Renal pelvis (tissue), 4 donors: ENCODE measurements around the gene HSCB. TPM values are rescaled to one million over a fixed set of nuclear protein-coding genes. Genes with fewer than 3 reads are reported as not detected.
A peak's percentile ranks its signal among the peaks of the same experiment; 100 is the strongest.
"Not testable (repeated sequence)": the region's sequence is repeated elsewhere in the genome, so short reads cannot be mapped to it uniquely, and the experiment has no call there.

ENCODE experiments used
- DNase-seq: peaks from one replicate; pipeline ENCODE4 v3.0.0-alpha.2; 2013
- polyA plus RNA-seq, 3 donors: library from polyadenylated mRNA; unstranded; fragments of 120-200 nt; gene quantifications; one replicate each; pipeline ENCODE4 v1.2.1, GENCODE V29; 2013; ENCODE audit not compliant: insufficient read length in 3 of 3

The HSCB gene
- polyA plus RNA-seq, 3 donors = 18.0 to 22.5 (median 21.9) TPM

- DNase-seq = no peak
Observed at GRCh38 chr22:28734393-28734792, 7.4 kb upstream of the HSCB start.

GRCh38 chr22:28736301-28737155, 5.3 kb upstream of the HSCB start:
- DNase-seq = no peak

GRCh38 chr22:28737701-28738100, 4.1 kb upstream of the HSCB start:
- no peak for DNase-seq

GRCh38 chr22:28738876-28739275, 3.0 kb upstream of the HSCB start:
- not testable (repeated sequence) for DNase-seq

- no peak for DNase-seq
Observed at GRCh38 chr22:28741200-28741784, 547 bp upstream of the HSCB start.

GRCh38 chr22:28742562-28742962, 723 bp downstream of the HSCB start:
- DNase-seq = no peak

- no peak for DNase-seq
Observed at GRCh38 chr22:28743852-28744251, 2.0 kb downstream of the HSCB start.

- no peak for DNase-seq
Observed at GRCh38 chr22:28750471-28750881, 8.6 kb downstream of the HSCB start.

- DNase-seq = not testable (repeated sequence)
Observed at GRCh38 chr22:28754512-28754911, 12.7 kb downstream of the HSCB start.

- DNase-seq = no peak
Observed at GRCh38 chr22:28759861-28760560, 18.2 kb downstream of the HSCB start.

GRCh38 chr22:28761449-28761755, 19.6 kb downstream of the HSCB start:
- DNase-seq = no peak

GRCh38 chr22:28762000-28762399, 20.2 kb downstream of the HSCB start:
- not testable (repeated sequence) for DNase-seq

GRCh38 chr22:28766628-28767027, 24.8 kb downstream of the HSCB start:
- no peak for DNase-seq

GRCh38 chr22:28768701-28769393, 27.0 kb downstream of the HSCB start:
- DNase-seq = no peak

GRCh38 chr22:28769394-28770085, 27.7 kb downstream of the HSCB start:
- no peak for DNase-seq

- DNase-seq = no peak
Observed at GRCh38 chr22:28771195-28771791, 29.5 kb downstream of the HSCB start.

GRCh38 chr22:28772633-28773460, 31.0 kb downstream of the HSCB start, which contains the start of gene CCDC117:
Gene CCDC117, plus strand, starts transcription at chr22:28772695. Its CDS starts 155 bp downstream, at chr22:28772850.
- peak; percentile 97 for DNase-seq

GRCh38 chr22:28773461-28773867, 31.6 kb downstream of the HSCB start:
- DNase-seq = peak; percentile 31

- no peak for DNase-seq
Observed at GRCh38 chr22:28774378-28774777, 32.5 kb downstream of the HSCB start.

GRCh38 chr22:28779833-28780232, 38.0 kb downstream of the HSCB start:
- no peak for DNase-seq
